Skeletal muscle tissue (tissue), 4 donors: ENCODE data around the gene ZBTB44. TPM values are rescaled to one million over a fixed set of nuclear protein-coding genes. Genes with fewer than 3 reads are reported as not detected.
"Not testable (repeated sequence)": the region's sequence is repeated elsewhere in the genome, so short reads cannot be mapped to it uniquely, and the experiment has no call there.

Source experiments
- H3K27ac ChIP-seq: one replicate; pipeline ENCODE4 v1.7.0; 2013; ENCODE audit warnings: mild to moderate bottlenecking, low read depth, low read length, inconsistent platforms
- H3K27me3 ChIP-seq, 3 donors: one replicate each; pipeline ENCODE4 v1.7.0; 2013; ENCODE audit warnings: low read length in 3 of 3; ENCODE audit not compliant: control insufficient read depth in 3 of 3, insufficient read depth in 3 of 3
- H3K36me3 ChIP-seq, 3 donors: one replicate each; pipeline ENCODE4 v1.7.0; 2013; ENCODE audit warnings: low read length in 3 of 3; ENCODE audit not compliant: control insufficient read depth in 3 of 3, insufficient read depth in 3 of 3
- H3K4me1 ChIP-seq, 3 donors: one replicate each; pipeline ENCODE4 v1.7.0; 2013; ENCODE audit warnings: low read length in 3 of 3, mild to moderate bottlenecking in 3 of 3; ENCODE audit not compliant: control insufficient read depth in 3 of 3, insufficient read depth in 3 of 3
- H3K4me3 ChIP-seq, 3 donors: one replicate each; pipeline ENCODE4 v1.7.0; 2013; ENCODE audit warnings: low read length in 3 of 3
- H3K9ac ChIP-seq, 3 donors: one replicate each; pipeline ENCODE4 v1.7.0; 2013; ENCODE audit warnings: low read length in 3 of 3, mild to moderate bottlenecking in 3 of 3, moderate library complexity in 2 of 3, low read depth in 1 of 3
- H3K9me3 ChIP-seq, 3 donors: one replicate each; pipeline ENCODE4 v1.7.0; 2013; ENCODE audit warnings: low read length in 3 of 3; ENCODE audit not compliant: control insufficient read depth in 3 of 3
- total RNA-seq: library from RNA; depleted of rRNA; stranded (reverse); fragments of >200 nt; gene quantifications from one replicate; pipeline ENCODE4 v1.2.3, GENCODE V29; 2014
- donor health status: Osteomylitis.

ZBTB44 gene, protein sequence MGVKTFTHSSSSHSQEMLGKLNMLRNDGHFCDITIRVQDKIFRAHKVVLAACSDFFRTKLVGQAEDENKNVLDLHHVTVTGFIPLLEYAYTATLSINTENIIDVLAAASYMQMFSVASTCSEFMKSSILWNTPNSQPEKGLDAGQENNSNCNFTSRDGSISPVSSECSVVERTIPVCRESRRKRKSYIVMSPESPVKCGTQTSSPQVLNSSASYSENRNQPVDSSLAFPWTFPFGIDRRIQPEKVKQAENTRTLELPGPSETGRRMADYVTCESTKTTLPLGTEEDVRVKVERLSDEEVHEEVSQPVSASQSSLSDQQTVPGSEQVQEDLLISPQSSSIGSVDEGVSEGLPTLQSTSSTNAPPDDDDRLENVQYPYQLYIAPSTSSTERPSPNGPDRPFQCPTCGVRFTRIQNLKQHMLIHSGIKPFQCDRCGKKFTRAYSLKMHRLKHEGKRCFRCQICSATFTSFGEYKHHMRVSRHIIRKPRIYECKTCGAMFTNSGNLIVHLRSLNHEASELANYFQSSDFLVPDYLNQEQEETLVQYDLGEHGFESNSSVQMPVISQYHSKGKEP
- 111 TPM for total RNA-seq

DNA sequence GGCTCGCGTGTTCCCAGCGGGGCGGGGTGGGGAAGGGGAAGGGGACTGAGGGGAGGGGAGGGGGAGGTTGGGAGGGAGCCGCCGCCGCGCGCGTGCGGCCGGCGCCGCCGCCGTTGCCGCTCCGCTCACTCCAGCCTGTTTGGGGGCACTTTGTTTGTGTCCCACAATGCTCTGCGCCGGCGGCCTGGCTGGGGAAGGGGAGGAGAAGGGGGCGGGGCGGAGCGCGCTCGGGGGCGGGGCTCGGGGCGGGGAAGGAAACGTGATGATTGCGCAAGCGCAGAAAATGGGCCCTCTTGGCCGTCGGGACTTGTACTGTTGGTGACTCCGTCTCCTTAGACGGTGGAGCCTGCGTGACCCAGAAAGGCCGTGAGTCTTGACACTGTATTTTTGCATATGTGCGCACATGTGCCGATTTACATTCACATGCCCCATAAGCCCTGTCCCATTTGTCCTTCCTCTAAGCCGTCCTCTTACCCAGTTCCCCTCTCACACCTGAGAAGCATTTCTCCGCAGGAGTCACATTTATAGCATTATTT is at the start of gene ZBTB44:
ZBTB44 (minus strand) TSS at position 168 of the 536 bp plus-strand sequence. CDS start 53,044 bp downstream, outside the sequence.
- Histone ChIP-seq H3K36me3 (no peaks in the 10 kb centered on the region), H3K4me3 (peak within 1 kb of the TSS; percentile 79 to 83 (median 81)), H3K27ac (peak within 1 kb of the TSS; percentile 89), H3K9ac (peak within 1 kb of the TSS; percentile 90 to 93 (median 91)), H3K27me3 (no peaks in the 10 kb centered on the region), H3K4me1 (peaks cover 13 to 15% (median 14%) of the 10 kb centered on the region in 3 donors), H3K9me3 (no peaks in the 10 kb centered on the region)

DNA sequence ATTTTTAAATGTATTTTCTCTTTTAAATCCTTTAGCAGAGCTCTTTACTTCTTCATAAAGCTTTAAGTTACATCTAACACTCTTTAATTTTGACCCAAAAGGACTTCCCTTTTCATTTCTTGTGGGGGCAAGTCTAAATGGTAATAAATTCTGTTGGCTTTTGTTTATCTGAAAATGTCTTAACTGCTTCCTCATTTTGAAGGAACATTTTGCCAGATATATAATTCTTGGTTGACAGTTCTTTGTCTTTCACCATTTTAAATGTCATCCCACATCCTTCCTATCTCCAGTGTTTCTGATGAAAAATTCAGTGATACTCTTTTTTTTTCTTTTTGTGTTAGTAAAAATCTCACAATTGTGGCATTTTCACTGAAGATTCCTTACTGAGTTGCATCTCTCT is 44.7 kb upstream of the ZBTB44 start:
- Histone ChIP-seq H3K9ac (no peak overlapping the region), H3K27ac (no peak overlapping the region), H3K4me1 (peaks cover 3 to 7% (median 6%) of the 10 kb centered on the region in 3 donors), H3K9me3 (peaks cover 0 to 9% (median 3%) of the 10 kb centered on the region in 3 donors), H3K27me3 (no peaks in the 10 kb centered on the region), H3K36me3 (no peaks in the 10 kb centered on the region), H3K4me3 (no peak overlapping the region)

DNA sequence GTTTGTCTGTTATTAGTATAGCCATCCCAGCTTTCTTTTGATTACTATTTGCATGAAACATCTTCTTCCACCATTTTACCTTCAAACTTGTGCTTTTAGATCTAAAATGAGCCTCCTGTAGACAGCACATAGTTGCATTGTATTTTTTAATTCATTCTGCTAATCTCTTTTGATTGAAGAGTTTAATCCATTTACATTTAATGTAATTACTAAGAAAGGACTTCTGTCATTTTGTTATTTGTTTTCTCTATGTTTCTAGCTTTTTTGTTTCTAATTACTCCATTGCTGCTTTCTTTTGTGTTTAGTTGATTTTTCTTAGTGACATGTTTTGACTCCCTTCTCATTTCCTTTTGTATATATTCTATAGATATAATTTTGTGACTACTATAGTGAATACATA is 43.7 kb upstream of the ZBTB44 start:
- H3K9ac ChIP-seq = no peak overlapping the region
- H3K4me3 ChIP-seq = no peak overlapping the region
- H3K27ac ChIP-seq = no peak overlapping the region
- H3K36me3 ChIP-seq = no peaks in the 10 kb centered on the region
- H3K9me3 ChIP-seq = peaks cover 0 to 12% (median 3%) of the 10 kb centered on the region in 3 donors
- peaks cover 0 to 5% (median 1%) of the 10 kb centered on the region in 3 donors for H3K4me1 ChIP-seq
- no peaks in the 10 kb centered on the region for H3K27me3 ChIP-seq

DNA sequence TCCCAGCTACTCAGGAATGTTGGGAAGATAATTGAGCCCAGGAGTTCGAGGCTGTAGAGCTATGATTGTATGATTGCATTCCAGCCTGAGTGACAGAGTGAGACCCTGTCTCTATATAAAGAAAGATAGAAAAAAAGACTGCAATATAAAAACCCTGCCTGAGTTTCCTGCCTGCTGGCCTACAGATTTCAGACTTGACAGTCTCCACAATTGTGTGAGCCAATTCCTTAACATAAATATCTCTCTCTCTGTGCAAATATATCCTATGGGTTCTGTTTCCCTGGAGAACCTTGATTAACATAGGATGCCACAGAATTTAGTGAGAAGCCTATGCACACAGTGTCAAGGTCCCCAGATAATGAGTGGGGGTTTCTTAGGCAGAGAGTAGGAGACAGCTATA is 32.5 kb upstream of the ZBTB44 start:
- no peaks in the 10 kb centered on the region for H3K9me3 ChIP-seq
- H3K4me1 ChIP-seq = no peaks in the 10 kb centered on the region
- no peak overlapping the region for H3K9ac ChIP-seq
- no peak overlapping the region for H3K27ac ChIP-seq
- H3K4me3 ChIP-seq = no peak overlapping the region
- no peaks in the 10 kb centered on the region for H3K36me3 ChIP-seq
- no peaks in the 10 kb centered on the region for H3K27me3 ChIP-seq

DNA sequence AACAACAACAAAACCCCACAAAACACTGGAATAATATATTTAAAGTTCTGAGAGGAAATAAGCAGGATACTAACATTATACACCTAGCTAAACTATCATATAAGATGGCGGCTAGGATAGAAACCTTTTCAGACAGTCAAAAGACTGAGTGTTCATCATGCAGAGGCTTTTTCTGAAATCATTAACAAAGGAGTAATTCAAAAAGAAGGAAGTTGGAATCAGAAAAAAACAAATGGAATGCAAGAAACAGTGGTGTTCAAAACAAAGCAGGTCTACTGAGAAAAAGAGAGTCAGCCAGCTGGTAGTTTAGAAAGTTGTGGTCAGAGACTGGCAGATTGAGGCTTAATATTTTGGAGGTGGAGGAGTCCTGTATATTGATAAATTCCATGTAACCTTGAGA is 30.1 kb upstream of the ZBTB44 start:
- H3K4me3 ChIP-seq = no peak overlapping the region

DNA sequence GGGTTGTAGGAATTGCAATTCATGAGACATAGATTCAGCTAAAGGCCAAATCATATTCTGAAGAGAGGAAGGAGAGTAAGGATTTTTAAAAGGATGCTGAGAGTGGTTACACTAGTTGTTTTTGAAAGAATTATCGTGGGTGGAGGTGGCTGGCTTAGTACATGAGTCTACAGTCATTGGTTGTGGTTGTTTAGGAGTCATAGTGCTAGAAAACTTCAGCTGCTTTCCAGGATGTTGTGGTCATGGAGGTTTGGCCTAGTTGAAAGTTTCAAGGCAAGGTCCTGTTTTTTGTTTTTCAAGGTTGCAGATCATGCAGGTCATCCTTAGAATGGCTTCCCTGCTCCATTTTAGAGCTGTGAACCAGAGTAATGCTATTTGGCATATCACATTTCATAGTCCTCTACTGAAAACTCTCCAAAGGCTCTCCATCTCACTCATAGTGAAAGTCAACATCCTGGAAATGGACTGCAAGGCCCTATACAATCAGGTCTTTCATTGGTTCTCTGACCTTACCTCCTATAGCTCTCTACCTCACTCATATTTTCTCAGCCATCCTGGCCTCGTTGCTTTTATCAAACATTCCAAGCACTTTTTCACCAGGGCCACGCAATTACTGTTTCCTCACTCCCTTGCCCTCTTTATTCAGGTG is 26.1 kb upstream of the ZBTB44 start:
- Histone ChIP-seq H3K4me1 (no peaks in the 10 kb centered on the region), H3K4me3 (no peak overlapping the region), H3K27me3 (no peaks in the 10 kb centered on the region), H3K27ac (no peak overlapping the region), H3K9me3 (peaks cover 0 to 6% (median 4%) of the 10 kb centered on the region in 3 donors), H3K9ac (no peak overlapping the region), H3K36me3 (no peaks in the 10 kb centered on the region)

More for the DNA sequence above, 30.1 kb upstream of the ZBTB44 start:
- Histone ChIP-seq H3K36me3 (no peaks in the 10 kb centered on the region), H3K4me1 (no peaks in the 10 kb centered on the region), H3K27ac (no peak overlapping the region), H3K9ac (no peak overlapping the region), H3K27me3 (no peaks in the 10 kb centered on the region), H3K9me3 (peaks cover 0 to 6% (median 4%) of the 10 kb centered on the region in 3 donors)

DNA sequence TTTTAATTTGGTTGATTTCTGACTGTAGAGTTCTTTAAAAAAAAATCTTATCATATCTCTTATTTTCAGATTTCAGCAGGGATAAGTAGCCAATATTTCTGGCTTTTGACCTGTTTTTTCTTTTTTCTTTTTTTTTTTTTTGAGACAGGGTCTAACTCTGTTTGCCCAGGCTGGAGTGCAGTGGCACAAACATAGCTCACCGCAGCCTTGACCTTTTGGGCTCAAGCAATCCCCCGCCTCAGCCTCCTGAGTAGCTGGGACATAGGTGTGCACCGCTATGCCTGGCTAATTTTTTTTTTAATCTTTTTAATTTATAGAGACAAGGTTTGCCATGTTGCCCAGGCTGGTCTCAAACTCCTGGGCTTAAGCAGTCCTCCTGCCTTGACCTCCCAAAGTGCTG is 23.9 kb upstream of the ZBTB44 start:
- Histone ChIP-seq H3K9me3 (peaks cover 0 to 6% (median 4%) of the 10 kb centered on the region in 3 donors), H3K4me1 (no peaks in the 10 kb centered on the region), H3K27ac (no peak overlapping the region), H3K4me3 (no peak overlapping the region), H3K27me3 (no peaks in the 10 kb centered on the region), H3K36me3 (no peaks in the 10 kb centered on the region), H3K9ac (no peak overlapping the region)

DNA sequence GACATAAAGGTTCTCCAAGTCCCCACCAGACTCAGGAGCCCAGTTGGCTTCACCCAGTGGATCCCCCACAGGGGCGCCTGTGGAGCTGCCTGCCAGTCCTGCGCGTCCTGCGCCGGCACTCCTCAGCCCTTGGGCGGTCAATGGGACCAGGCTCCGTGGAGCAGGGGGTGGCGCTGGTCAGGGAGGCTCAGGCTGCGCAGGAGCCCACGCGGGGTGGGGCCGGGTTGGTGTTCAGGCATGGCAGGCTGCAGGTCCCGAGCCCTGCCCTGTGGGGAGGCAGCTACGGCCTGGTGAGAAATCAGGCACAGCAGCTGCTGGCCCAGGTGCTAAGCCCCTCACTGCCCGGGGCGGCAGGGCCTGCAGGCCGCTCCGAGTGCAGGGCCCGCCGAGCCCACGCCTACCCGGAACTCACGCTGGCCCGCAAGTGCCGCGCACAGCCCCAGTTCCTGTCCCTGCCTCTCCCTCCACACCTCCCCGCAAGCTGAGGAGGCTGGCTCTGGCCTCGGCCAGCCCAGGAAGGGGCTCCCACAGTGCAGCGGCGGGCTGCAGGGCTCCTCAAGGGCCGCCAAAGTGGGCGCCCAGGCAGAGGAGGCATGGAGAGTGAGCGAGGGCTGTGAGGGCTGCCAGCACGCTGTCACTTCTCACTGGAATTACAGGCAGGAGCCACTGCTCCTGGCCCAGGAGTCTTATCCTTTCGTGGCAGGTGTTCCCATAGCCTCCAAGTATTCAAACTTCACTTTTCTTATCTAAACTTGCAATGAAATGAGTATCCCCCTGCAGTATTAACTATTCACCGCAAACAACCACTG is 22.8 kb upstream of the ZBTB44 start:
- H3K36me3 ChIP-seq = no peaks in the 10 kb centered on the region
- no peaks in the 10 kb centered on the region for H3K27me3 ChIP-seq
- no peak overlapping the region for H3K4me3 ChIP-seq
- H3K27ac ChIP-seq = no peak overlapping the region
- H3K9ac ChIP-seq = no peak overlapping the region
- peaks cover 0 to 6% (median 4%) of the 10 kb centered on the region in 3 donors for H3K9me3 ChIP-seq
- no peaks in the 10 kb centered on the region for H3K4me1 ChIP-seq

DNA sequence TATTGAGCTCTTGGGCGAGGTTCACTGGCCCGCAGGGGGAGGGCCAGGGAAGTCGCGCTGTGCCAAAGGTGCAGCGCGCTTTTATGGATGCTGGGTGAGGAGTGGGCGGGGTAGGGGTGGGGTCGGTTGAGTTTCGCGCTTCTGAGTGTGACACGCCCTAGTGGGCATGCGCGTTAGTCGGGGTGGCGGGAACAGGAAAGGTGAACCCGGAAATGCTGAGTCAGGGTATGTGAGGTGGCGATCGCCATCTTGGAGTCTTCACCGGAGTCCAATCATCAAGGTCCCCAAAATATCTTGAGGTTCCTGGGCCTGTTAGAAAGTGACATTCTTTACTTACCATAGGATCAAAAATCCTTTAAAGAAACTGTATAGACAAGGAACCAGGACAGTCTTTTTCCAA is 16.7 kb upstream of the ZBTB44 start:
- not testable (repeated sequence) for H3K4me3 ChIP-seq, H3K4me1 ChIP-seq, H3K9ac ChIP-seq, H3K27me3 ChIP-seq, H3K27ac ChIP-seq, H3K36me3 ChIP-seq, H3K9me3 ChIP-seq
